GM19351 (cell line): ENCODE measurements around the gene CKAP4.
"Not testable (repeated sequence)": the region's sequence is repeated elsewhere in the genome, so short reads cannot be mapped to it uniquely, and the experiment has no call there.

Source experiments
- ATAC-seq: cut with Tn5 transposase; IDR thresholded peaks from one replicate; pipeline ENCODE4 v1.9.1; 2021; ENCODE audit warnings: mild to moderate bottlenecking, moderate library complexity; ENCODE audit not compliant: unreplicated experiment

Gene CKAP4, protein sequence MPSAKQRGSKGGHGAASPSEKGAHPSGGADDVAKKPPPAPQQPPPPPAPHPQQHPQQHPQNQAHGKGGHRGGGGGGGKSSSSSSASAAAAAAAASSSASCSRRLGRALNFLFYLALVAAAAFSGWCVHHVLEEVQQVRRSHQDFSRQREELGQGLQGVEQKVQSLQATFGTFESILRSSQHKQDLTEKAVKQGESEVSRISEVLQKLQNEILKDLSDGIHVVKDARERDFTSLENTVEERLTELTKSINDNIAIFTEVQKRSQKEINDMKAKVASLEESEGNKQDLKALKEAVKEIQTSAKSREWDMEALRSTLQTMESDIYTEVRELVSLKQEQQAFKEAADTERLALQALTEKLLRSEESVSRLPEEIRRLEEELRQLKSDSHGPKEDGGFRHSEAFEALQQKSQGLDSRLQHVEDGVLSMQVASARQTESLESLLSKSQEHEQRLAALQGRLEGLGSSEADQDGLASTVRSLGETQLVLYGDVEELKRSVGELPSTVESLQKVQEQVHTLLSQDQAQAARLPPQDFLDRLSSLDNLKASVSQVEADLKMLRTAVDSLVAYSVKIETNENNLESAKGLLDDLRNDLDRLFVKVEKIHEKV

DNA sequence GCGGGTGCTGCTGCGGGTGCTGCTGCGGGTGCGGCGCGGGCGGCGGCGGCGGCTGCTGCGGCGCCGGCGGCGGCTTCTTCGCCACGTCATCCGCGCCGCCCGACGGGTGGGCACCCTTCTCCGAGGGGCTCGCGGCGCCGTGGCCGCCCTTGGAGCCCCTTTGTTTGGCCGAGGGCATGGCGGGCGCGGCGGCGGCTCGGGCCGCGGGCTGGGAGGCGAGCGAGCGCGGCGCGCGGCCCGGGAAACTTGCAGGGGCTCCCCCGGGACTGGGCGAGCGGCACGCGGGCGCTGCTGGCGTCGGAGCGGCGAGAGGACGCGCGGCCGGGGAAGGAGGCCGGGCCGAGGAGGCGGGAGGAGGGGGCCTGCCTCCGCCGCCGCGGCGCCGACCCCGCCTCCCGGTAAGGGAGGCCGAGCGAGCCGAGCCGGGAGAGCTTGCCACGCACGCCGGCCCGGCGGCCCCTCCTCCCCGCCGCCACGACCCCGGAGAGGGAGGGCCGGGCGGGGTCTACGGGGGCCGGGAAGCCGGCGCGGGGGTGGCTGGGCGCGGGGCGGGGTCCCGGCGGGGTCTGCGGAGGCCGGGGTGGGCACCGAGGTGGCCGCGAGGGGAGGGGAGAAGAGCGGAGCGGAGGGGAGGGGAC lies at the start of gene CKAP4:
CKAP4 (minus strand) TSS at position 347 of the 638 bp plus-strand sequence; CDS start at position 178, 169 bp downstream.
- ATAC-seq, result peak; percentile 41

DNA sequence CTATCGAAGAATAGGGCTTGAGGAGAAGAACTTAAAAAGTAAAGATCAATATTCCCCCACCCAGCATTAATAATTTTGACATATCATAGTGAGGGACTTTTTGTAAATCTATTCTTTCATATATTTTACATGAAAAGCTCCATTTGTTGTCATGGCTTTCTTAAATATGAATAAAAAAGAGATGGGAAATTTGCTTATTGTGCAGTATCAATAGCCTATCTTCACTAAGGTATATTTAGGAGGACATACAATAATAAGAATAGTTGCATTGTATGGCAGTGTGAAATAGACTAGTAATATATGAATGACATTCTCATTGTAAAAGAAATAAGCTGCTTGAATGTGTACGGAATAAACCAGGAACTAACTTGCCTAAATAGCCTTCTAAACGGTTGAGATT lies 49.3 kb upstream of the CKAP4 start:
- ATAC-seq, result no peak

DNA sequence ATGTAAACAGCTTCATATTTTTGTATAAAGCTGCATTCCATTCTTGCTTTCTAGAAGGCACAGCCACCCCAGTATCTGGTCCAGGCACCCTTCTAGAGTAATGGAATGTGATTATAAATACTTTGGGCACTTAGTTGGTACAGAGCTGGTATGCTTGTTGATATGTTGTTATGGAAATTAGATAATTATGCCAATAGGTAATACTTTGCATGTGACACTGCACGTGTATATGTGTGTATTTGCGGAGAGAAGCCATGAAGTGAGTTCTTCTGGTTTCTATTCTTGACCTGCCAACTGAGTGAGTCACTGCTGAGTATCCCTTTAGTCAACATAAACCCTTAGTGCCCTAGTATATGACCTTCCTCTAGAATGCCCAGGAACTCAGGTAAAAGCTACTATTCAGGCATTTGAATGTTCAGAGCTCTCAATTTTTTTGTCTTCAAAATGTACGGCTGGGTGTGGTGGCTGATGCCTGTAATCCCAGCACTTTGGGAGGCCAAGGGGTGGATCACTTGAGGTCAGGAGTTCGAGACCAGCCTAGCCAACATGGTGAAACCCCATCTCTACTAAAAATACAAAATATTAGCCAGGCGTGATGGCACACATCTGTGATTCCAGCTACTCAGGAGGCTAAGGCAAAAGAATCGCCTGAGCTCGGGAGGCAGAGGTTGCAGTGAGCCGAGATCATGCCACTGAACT lies 48.5 kb upstream of the CKAP4 start:
- ATAC-seq, result no peak

DNA sequence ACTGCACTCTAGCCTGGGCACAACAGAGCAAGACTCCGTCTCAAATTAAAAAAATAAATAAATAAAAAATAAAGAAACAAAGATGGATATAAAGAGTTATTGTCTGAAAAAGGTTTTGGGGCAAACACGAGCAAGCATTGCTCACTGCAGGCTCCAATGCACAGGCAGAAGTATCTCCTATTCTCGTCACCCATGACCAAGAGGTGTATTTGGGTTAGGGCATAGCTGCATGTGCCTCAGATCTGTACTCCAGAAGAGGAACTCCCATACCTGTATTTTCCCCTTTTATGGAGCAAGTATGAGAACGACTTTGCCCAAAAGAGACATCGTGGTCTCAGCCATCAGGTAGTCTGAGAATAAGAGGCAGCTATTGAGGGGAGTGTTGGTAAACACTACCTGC lies 44.5 kb upstream of the CKAP4 start:
- no peak for ATAC-seq

DNA sequence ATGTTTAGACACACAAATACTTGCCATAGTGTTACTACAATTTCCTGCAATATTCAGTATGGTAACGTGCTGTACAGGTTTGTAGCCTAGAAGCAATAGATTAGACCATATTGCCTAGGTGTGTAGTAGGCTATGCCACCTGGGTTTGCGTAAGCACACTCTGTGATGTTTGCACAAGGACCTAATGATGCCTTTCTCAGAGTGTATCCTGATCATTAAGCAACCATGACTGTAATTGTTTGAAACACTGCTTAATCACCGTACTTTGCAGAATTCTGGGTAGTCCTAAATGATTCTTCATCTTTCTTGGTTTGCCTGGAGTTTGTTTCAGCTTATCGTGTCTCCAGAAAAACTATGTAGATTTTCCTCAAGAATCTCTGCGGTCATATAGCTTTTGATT lies 43.5 kb upstream of the CKAP4 start:
- ATAC-seq, result no peak

DNA sequence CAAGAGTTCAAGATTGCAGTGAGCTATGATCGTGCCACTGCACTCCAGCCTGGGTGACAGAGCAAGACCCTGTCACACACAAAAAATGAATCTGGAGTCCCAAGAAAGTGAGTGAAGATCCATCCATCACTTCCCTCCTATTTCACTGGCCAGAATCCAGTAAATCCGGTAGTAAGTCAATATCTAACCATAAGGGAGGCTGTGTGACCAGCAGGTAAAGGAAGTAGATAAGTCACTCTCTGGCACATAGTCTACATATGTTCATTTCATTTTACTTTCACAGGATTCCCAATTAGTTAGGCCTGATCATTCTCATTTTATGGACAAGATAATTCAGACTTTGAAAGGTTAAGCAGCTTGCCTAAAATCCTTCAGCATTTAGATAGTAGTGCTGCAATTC lies 42.8 kb upstream of the CKAP4 start:
- no peak for ATAC-seq

DNA sequence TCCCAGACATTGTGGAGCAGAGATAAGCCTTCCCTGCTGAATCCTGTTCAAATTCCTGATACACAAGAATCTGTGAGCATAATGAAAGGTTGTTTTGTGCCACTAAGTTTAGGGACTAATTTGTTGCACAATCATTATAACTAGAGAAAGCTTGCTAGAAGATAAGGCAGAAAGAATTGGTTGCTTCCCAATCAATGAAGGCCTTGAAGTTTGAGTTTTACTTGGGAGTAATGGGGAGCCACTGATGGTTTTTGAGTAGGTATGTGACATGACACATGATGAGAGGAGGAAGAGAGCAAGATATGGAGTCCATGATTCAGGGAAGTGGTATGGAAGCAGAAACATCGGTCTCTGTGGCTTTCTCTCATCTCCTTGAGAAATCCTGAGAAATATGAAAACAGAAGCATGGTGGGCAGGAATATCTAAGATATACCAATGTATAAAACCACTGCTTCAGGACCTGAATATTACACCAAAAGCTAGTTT lies 41.4 kb upstream of the CKAP4 start:
- ATAC-seq, result no peak

DNA sequence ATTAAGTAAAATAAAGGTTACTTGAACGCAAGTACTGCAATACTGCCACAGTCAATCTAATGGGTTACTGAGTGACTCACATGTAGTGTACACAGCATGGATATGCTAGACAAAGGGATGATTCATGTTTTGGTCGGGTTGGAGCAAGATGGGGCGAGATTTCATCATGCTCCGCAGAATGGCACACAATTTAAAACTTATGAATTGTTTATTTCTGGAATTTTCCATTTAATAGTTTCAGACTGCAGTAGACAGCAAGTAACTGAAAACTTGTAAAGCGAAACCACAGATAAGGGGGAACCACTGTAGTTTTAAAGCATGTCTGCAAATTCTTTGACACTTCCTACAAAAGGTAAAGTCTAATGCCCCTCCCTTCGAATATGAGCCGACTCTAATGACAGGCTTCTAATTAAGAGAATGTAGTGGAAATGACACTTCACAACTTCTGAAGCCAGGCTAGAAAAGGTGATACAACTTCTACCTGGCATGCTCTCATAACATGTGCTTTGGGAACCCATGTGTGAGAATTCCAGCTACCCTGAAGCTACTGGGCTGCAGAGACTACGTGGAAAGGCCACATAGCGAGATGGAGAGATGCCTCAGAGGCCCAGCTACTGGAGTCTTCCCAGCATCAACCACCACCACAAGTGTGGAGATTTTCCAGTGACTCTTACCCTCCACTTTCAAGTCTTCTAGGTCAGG lies 40.8 kb upstream of the CKAP4 start:
- ATAC-seq, result no peak

DNA sequence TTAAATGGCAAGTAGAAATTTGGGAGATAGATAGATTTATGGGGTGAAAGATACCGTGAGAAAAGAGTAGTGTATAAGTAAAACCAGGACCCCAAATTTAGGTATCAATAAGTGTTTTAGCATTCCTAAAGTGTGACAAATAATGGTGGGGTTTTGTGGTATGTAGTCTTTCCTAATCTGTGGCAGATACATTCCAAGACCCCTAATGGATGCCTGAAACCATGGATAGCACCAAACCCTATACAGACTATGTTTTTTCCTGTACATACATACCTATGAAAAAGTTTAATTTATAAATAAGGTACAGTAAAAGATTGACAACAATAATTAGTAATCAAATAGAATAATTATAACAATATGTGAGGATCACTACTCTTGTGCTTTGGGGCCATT lies 40.3 kb upstream of the CKAP4 start:
- no peak for ATAC-seq

DNA sequence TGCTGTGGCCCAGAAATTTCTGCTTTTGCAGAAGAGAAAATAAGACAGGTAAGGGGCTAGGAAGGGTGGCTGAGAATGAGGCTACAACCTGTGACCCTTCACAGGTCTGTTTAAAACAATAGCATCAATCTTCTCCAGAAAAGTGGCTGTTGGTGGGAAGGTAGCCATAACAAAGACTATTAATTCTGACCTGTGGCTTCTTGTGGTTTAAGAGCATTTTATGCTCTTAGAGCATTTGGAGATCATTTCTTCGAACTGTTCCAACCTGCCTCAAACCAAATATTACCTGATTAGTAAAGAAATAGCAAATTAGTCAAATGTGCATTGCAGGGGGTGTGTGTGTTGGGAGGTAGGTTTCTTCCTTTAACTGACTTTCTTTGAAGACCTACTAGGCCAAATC lies 39.5 kb upstream of the CKAP4 start:
- no peak for ATAC-seq

DNA sequence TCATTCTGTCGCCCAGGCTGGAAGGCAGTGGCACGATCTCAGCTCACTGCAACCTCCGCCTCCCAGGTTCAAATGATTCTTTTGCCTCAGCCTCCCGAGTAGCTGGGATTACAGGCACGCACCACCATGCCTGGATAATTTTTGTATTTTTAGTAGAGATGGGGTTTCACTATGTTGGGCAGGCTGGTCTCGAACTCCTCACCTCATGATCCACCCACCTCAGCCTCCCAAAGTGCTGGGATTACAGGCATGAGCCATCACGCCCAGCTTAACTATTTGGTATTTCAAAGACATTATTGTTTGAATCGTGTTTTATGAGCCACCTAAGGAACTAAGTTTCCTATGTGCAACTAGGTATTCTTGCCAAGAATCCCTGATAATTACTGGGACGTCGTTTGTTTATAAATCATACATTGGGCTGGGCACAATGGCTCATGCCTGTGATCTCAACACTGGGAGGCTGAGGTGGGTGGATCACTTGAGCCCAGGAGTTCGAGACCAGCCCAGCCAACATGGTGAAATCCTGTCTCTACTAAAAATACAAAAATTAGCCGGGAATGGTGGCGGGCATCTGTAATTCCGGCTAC lies 38.8 kb upstream of the CKAP4 start:
- not testable (repeated sequence) for ATAC-seq

DNA sequence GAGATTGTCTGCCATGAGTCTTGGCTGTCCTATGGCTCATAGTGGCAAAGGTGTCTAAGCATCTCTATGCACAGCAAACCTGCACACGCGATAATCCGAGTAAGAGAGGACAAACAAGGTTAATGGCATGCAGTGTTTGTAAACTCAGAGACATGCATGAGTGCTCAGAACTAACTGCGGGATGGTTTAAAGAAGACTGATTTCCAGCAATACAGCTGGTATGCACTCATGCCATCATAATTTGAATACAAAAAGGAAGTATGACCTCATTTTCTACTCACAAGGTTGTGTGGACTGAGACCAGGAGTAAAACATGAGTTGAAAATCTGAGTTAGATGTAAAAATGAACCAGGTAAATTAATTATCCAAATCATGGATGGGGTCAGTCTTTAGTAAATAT lies 38.2 kb upstream of the CKAP4 start:
- no peak for ATAC-seq

DNA sequence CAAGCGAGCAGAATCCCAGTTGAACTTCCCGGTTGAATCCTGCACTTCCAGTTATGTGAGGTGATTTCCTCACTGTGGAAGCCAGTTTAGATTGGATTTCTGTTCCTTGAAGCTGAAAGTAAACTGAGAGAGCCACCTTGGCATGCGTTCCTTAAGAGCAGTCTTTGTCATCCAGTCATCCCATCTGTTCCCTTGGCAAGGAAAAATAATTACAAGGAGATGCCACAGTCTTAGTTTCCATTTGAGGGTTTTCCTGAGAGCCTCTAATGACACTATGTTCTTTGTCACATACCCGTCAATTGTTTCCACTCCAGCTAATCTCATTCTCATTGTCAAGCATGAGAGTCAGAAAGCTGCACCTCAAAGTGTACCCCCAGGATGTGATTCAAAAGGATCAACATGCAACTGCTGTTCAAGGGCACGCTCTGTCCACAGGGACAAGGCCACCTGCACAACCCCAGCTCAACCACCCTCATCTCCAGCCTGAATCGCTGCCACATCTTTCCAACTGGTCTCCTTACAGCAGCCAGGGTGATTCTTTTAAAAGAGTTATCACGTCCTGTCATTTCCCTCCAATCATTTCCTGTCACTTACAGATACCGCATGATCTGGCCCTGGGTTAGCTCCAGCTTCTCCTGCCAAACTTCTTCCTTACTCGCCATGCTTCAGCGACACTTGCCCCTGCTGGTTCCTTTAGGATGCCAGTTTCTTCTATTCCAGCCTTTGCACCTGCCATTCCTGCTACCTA lies 36.7 kb upstream of the CKAP4 start:
- no peak for ATAC-seq

DNA sequence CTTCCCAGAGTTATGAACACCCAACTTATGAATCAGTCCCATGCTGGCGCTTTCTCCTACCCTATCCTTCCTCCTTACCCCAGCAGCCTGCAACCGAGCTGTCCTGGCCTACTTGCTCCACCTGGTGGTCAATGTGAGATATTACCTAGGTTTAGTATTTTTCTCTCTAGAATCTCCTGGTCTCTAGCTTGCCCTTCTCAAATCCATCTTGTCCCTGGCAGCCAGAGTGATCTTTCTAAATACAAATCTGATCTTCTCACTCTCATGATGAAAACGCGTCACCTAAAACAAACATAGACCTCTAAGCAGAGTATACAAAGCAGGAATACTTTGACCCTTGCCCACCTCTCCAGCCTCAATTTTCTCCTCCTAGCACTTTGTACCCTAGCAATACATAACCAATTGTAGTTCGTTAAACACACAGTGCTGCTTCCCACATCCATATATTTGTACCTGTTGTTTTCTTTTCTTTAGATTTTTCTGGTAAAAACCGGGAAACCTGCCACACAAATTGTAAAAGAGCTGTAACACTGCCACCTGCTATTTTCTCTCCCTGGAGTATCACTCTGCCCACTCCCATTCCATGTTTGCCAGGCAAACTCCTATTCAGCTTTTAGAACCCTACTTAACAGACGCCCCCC lies 34.8 kb upstream of the CKAP4 start:
- peak; percentile 61 for ATAC-seq

DNA sequence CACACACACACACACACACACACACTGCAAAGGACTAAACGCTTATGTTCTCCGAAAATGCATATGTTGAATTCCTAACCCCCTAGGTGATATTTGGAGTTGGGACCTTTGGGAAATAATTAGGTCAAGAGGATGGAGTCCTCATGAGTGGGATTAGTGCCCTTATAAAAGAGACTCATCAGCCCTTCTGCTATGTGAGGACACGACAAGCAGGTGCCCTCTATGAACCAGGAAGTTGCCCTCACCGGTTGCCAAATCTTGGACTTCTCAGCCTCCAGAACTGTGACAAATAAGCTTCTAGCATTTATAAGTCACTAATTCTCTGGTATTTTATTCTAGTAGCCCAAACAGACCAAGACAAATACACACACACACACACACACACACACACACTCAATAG lies 34.0 kb upstream of the CKAP4 start:
- no peak for ATAC-seq

DNA sequence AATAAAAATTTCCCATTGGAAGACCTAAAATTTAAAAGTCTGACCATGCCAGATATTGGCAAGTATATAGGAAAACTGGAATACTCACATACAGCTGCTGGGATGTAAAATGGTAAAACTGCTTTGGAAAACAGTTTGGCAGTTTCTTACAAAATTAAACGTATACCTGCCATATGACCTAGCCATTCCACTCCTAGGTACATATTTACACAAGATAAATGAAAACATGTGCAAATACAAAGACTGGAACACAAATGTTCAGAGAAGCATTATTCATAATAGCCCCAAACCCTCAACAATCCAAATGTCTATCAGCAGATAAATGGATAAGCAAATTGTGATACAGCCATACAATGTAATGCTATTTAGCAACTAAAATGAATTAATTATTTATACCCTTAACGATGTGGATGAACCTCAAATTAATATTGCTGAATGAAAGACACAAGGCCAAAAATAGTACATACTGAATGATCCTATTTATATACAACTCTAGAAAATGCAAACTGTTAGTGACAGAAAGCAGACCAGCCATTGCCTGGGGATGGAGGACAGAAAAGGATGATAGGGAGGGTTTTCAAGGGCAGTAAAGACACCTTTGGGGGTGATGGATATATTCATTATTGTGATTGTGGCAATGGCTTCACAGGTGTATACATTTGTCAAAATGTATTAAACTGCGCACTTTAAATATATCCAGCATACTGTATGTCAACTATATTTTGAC lies 33.4 kb upstream of the CKAP4 start:
- ATAC-seq, result no peak

DNA sequence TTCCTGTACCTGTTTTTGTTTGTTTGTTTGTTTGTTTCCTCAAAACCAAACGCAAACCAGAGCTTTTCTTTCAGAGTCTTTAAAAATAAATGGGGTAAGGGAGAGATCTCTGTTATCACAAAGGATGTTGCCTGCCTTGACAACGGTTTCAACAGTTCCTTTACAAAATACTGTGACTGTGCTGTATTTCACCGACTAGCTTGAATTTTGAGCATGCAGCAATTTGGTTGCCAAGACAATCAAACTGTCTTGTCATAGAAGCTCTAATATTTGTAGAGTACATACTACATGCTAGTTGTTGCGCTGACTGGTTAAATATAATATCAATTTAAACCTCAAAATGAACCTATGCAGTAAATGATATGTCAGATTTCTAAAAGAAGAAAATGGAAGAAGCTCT lies 32.3 kb upstream of the CKAP4 start:
- no peak for ATAC-seq

DNA sequence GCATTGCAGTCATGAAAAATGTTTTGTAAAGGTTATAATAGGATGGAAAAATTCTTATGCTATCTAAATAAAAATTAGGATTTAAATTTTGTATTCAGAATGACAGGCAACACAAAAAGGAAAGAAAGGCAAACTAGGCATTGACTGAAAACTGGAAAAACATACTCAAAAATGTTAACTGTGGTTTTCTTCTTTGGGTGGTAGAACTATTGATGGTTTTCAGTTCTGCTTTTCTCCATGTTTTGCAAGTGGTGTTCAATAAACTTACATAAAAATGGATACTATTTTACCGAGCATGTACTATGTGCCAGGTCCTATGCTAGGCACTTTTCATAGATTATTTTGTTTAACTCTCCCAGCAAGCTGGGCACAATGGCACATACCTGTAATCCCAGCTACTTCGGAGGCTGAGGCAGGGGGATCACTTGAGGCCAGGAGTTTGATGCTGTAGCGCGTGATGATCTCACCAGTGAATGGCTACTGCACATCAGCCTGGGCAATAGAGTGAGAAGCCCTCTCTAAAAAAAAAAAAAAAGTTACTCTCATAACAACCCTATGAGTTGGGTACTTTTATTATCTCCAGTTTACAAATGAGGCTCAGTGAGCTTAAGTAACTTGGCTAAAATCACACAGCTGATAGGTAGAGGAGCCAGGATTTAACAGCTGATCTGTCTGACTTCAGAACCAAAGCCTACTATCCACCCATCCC lies 28.4 kb upstream of the CKAP4 start:
- ATAC-seq, result peak; percentile 86
